ENCODE results near the gene DIDO1. TPM values are rescaled to one million over a fixed set of nuclear protein-coding genes. Genes with fewer than 3 reads are reported as not detected.

The DIDO1 gene
- polyA plus RNA-seq, 1 of the 3 experiments (the other 2 are of a cell fraction) = 14.7 TPM

- no peak overlapping the region for H3K27ac ChIP-seq (ENCODE audit: low read depth in 2 of 2, low read length in 1 of 2)
- no peaks in the 10 kb centered on the region for H3K9me3 ChIP-seq
- no peak for TF ChIP-seq RCOR1 (IDR thresholded peaks at IDR 0.05; ENCODE audit: low read length)
- no peak for TF ChIP-seq EP300 (IDR thresholded peaks at IDR 0.05; ENCODE audit: borderline replicate concordance in 1 of 2, low read depth in 1 of 2, low read length in 1 of 2)
- no peak for TF ChIP-seq MEF2A (IDR thresholded peaks at IDR 0.05; ENCODE audit: borderline replicate concordance, low read depth)
- TF ChIP-seq CHD2 (IDR thresholded peaks at IDR 0.05; ENCODE audit: low read length, partially characterized antibody) = no peak
- no peak for TF ChIP-seq FOXM1 (IDR thresholded peaks at IDR 0.05; ENCODE audit: low read depth)
- TF ChIP-seq TAF1 (IDR thresholded peaks at IDR 0.05; ENCODE audit: borderline replicate concordance, low read depth, low read length) = no peak
- no peak for TF ChIP-seq RFX5 (IDR thresholded peaks at IDR 0.05; ENCODE audit: low read length)
- no peak for TF ChIP-seq SMC3 (IDR thresholded peaks at IDR 0.05; ENCODE audit: low read depth, low read length)
- no peak for TF ChIP-seq ZBTB33 (IDR thresholded peaks at IDR 0.05; ENCODE audit: borderline replicate concordance, low read depth)
- TF ChIP-seq ELF1 (IDR thresholded peaks at IDR 0.05) = no peak
- TF ChIP-seq RXRA (IDR thresholded peaks at IDR 0.05; ENCODE audit: borderline replicate concordance, low read depth) = no peak
- no peak for TF ChIP-seq GABPA (IDR thresholded peaks at IDR 0.05; ENCODE audit: low read depth)
- TF ChIP-seq JUND (IDR thresholded peaks at IDR 0.05) = no peak
- TF ChIP-seq EZH2phosphoT487 (IDR thresholded peaks at IDR 0.05; ENCODE audit: borderline replicate concordance, low read depth) = no peak
- no peak for TF ChIP-seq SIN3A (IDR thresholded peaks at IDR 0.05; ENCODE audit: borderline replicate concordance, low read depth, low read length)
- no peak for TF ChIP-seq POLR2AphosphoS5 (IDR thresholded peaks at IDR 0.05; ENCODE audit: low read depth, low read length)
- no peak for TF ChIP-seq PBX3 (IDR thresholded peaks at IDR 0.05)
- no peak for TF ChIP-seq USF2 (IDR thresholded peaks at IDR 0.05; ENCODE audit: borderline replicate concordance, low read depth, low read length)
- TF ChIP-seq REST (IDR thresholded peaks at IDR 0.05; ENCODE audit: low read depth, low read length) = no peak
- no peak for TF ChIP-seq YY1 (IDR thresholded peaks at IDR 0.05; ENCODE audit: low read depth)
- no peak overlapping the region for H3K4me3 ChIP-seq (ENCODE audit: low read depth in 2 of 2, low read length in 1 of 2)
- H3K4me2 ChIP-seq = no peak overlapping the region
- no peak for DNase-seq
- ChIA-PET POLR2A (no interaction called here), CTCF (interaction anchor here (1.2 to 9.8 kb wide), 6 partner anchors 12 to 68 kb away, joined by 3 to 181 read pairs (median 41); partner anchors contain the start of gene TCFL5)
- no peaks in the 10 kb centered on the region for H3K9me2 ChIP-seq
- peaks cover 7 to 15% of the 10 kb centered on the region in 2 experiments; a peak in 2 of 4 replicates for H3K4me1 ChIP-seq (ENCODE audit: control insufficient read depth in 1 of 2, insufficient read depth in 2 of 2, low read depth in 1 of 2, low read length in 1 of 2)
- H4K20me1 ChIP-seq (ENCODE audit: insufficient read depth) = peaks cover 43% of the 10 kb centered on the region
- H3K27me3 ChIP-seq (ENCODE audit: insufficient read depth) = no peaks in the 10 kb centered on the region
- H3K36me3 ChIP-seq (replicated peaks in 1 of 2; ENCODE audit: control insufficient read depth in 1 of 2, insufficient read depth in 2 of 2, low read length in 1 of 2) = peaks cover 44 to 77% of the 10 kb centered on the region in 2 experiments
- peaks cover 51% of the 10 kb centered on the region for H3K79me2 ChIP-seq (ENCODE audit: insufficient read depth)
- H2AFZ ChIP-seq (ENCODE audit: low read depth) = no peak overlapping the region
- H3K9ac ChIP-seq = no peak overlapping the region
- peaks cover 33% of the 10 kb centered on the region for H3F3A ChIP-seq (replicated peaks; ENCODE audit: insufficient read depth)
- WGBS (ENCODE audit: low lambda C conversion rate) = 85% methylated on average over 4 of the region's 7 CpGs
These were observed 23.2 kb downstream of the DIDO1 start for GRCh38 chr20:62902926-62903615.
